HG03060 (cell line): ENCODE results near the gene PLEKHG3.

Experiments used
- ATAC-seq: cut with Tn5 transposase; IDR thresholded peaks from one replicate; pipeline ENCODE4 v1.9.1; 2021; ENCODE audit warnings: low read depth, moderate number of reproducible peaks; ENCODE audit not compliant: unreplicated experiment

Gene PLEKHG3

DNA sequence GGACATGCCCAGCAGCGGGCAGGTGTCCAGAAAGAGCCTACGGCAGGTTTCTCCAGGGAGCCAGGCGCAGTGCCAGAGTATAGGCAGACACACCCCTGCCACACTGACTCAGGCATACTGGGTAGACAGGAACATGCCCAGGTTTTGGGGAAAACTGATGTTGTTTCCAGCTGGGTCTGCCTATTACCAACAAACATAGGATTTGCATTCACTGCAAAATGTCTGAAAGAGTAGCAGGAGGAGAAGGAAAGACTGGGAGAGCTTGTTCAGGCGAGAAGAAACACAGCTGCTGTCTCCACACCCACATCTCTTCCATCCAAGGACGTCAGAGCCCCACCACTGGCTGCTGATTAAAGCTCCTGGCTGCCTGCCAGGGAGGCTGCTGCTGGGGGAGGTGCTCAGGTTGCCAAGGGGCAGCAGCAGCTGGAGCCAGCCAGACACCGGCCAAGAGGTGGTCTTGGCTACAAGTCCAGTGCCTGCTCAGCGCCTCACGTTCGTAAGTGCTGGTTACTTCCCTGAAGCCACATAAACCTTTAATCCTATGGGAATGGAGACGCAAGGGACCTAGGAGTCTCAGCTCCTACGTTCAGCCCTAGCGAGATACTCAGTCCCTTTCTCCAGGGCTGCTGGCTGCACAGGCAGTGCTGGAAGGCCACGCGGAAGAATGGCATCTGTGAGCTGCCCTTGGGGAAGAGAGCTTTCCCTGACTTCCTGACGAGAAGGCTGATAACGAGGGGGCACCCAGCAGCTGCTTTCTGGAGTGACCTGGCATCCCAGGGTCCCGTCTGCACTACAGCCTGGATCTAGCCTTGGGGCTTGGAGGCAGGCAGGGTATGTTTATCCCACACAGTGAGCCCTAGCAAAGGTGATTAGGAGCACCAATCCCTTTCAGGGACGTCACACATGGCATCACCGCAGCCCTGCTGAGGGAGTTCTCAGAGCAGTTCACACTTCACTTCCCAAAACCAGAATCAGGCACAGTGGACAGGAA lies 58.1 kb downstream of the PLEKHG3 start:
- ATAC-seq: no peak

GRCh38 chr14:64763085-64763782 lies 59.0 kb downstream of the PLEKHG3 start:
- no peak for ATAC-seq

DNA sequence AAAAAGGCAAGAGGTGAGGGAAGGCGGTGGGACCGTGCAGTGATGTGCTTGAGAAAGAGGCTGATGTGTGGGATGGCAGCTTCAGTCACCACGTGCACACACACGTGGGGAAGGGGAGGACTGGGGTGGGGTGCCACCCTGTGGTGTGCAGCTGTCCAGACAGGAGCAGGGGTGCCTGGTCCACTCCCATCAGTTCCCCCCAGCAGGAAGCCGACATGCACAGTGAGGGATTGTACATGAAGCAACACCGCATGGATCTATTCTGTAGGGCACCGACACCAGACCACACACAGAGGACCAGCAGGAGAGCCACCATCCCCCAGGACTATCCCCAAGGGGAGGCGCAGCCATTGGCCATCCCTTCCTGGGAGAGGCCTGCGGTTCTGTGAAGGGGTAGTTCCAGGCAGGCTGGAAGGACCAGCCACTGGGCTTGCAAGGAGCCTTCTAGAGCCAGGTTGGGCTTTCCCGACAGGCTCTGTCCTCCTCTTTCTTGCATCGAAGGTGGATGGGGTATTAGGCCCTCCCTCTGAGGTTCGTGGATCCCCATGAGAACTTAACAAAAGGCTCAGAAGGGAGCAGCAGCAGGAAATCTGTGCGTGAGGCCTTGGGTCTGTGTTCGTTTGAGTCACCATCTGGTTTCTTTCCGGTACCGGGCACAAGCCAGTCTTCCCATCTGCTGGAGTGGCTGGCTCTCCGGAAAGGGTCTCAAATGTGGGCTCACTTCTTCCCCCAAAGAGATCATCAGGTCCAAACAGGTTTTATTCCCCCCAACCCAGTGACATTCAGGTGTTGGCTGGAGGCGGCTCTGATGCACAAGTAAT lies 59.8 kb downstream of the PLEKHG3 start:
- ATAC-seq: no peak

DNA sequence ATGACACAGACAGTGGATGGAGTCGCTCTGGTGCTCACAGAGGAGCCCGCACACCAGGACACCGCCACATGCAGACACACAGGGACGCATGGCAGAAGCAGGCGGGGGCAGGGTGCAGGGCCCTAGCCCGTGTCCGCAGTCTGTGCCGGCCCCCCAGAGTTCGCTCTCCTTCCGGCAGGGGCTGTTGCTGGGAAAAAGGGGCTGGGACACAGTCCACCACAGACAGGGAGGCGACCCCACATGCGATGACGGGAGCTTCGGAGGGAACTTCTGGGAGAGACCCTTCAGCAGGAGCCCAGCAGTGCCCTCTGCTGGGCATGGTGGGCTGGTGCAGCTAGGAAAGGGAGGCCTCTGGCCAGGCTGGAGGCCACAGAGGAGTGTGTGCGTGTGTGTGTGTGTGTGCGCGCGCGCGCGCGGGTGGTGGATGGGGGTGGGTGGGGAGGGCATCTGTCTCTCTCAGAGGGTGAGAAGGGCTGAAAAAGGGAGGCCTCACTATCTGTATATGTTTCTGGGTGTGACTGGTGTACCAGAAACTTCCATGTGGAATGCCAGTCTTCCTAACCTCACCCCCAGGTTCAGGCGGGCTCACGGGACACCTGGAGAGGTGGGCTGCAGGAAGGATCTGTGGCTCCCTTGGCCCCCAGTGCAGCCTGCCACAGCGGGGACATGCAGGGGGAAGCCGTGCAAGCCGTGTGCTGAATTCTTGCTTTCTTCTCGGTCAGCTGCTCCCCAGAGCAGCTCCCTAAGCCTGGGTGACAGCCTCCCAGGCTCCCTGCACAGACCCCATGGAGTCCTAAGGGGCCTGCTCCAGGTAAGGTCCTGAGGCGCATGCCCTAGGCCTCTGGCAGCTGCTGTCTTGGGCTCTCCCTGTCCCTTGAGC lies 60.7 kb downstream of the PLEKHG3 start:
- no peak for ATAC-seq

- ATAC-seq: no peak
These were observed 61.6 kb downstream of the PLEKHG3 start for GRCh38 chr14:64765740-64766302.

GRCh38 chr14:64766430-64767151 lies 62.4 kb downstream of the PLEKHG3 start:
- ATAC-seq: no peak

- no peak for ATAC-seq
These were observed 63.2 kb downstream of the PLEKHG3 start for GRCh38 chr14:64767215-64767964.

DNA sequence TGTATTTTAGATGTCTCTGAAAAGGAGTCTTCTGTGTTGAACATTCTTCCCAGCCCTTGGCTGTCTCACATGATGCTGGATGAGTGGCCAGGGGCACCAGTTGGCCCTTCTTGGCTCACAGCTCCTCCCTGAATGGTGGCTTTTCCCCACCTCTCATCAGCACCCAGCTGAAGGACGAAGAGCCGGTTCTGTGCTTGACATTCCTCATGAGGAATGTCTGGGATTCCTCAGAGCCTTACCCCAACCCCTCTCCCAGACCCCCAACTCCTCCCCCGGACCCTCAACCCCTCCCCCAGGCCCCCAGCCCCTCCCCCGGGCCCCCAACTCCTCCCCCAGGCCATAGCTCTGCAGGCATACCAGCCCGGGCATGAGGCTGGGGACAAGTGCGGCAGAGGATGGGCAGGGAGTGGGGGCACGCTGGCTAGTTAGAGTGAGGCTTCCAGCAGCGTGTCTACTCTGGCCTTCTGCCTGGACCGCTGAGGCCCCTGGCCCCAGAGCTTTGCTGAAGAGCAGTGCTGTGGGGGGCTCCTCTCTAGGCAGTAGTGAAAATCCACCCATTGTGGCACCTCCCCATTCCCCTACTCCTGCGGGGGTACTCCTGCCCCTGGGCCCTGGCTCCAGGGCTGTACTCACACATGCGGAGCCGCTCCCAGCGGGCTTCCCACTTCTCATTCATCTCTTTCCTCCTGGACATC lies 64.3 kb downstream of the PLEKHG3 start:
- no peak for ATAC-seq

DNA sequence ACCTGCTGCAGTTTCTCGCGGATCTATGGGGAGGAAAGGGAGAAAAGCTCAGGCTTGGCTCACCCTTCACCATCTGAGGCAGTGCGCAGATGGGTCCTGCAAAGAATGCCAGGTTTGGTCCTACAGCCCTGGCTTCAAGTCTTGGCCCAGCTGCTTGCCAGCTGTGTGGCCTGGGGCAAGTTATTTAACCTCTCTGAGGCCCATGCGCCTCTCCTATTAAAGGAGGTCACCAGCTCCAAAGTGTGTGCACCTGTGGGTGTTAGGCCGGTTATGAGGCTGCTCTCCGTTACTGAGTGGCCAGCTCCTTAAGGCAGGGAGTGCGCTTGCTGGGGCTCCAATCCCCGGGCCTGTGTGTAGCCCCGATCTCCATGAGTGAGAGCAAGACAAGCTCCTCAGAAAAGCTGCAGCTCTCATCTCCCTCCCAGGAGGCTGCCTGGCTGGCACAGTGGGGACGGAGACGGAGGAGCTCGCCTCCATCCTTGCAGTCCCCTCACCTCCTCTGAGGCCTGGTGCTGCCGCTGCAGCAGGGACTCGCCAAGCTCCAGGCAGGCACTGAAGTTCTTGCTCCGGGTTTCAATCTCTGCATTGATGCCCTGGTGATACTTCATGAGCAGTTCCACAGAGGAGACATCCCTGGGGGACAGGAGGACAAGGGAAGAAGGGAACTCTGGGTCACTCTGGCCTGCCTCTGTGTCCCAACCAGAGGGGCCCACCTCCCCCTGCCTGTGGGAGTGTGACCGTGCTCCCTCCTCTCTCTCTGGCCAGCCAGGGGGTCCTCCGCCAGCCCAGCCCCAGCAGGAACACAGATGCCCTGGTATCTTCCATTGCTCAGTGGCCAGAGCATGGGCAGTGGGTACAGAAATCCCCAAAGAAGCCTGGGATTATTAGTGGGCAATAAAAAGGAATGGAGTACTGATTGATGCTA lies 65.1 kb downstream of the PLEKHG3 start:
- no peak for ATAC-seq

- no peak for ATAC-seq
These were observed 66.5 kb downstream of the PLEKHG3 start for GRCh38 chr14:64770751-64771150.

DNA sequence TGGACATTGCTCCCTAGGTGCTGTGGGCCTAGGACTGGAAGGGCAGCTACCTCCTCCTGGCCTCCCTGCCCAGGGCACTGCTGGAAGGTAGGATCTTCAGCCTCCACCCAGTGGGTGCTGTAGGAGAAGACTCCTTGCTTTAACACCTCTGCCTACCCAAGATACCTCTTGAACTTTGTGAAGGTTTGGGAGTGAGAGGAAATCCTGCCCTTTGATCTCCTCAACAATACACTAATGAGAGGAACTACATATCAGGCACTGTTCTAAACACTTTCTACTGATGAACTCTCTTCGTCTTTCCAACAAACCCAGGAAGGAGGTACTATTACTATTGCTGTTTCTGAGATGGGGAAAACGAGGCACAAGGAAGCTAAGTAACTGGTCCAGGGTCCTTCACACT lies 66.9 kb downstream of the PLEKHG3 start:
- no peak for ATAC-seq

GRCh38 chr14:64772397-64772950 lies 68.2 kb downstream of the PLEKHG3 start:
- no peak for ATAC-seq

DNA sequence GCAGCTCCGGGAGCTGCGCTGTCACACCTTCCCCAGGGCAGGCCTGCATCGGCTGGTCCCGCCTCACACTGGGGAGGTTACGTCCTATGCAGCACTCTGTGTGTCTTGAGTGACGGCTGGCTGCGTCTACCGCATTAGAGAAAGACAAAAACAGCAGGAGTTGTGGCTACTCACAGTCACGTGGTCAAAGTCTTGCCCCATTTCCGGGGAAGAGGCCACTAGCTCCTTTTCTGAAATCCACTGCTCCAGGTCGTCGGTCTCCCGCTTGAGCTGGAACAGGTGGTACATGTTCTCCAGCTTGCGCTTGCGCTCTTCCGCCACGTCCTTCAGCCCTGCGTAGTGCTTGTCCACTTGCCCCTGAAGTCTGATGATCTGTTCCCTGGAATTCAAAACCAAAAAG lies 68.8 kb downstream of the PLEKHG3 start:
- ATAC-seq: no peak

- ATAC-seq: no peak
These were observed 69.4 kb downstream of the PLEKHG3 start for GRCh38 chr14:64773577-64773976.

GRCh38 chr14:64774272-64774671 lies 70.0 kb downstream of the PLEKHG3 start:
- ATAC-seq: no peak

GRCh38 chr14:64775081-64775777 lies 71.0 kb downstream of the PLEKHG3 start:
- ATAC-seq: no peak
